ENCODE measurements around the gene CDC14A.

Gene CDC14A

GRCh38 chr1:100391675-100392074, 39.4 kb downstream of the CDC14A start:
- TF ChIP-seq CTCF (IDR thresholded peaks at IDR 0.05) = no peak
- Histone ChIP-seq H3K9me3 (no peaks in the 10 kb centered on the region), H3K4me3 (no peak overlapping the region), H3K27me3 (no peaks in the 10 kb centered on the region), H3K4me1 (peaks cover 0 to 11% (median 5%) of the 10 kb centered on the region in 4 donors), H3K36me3 (peaks cover 0 to 11% (median 0%) of the 10 kb centered on the region in 3 donors), H3K27ac (no peak overlapping the region)
- intact Hi-C loops (cut with DNase I; ENCODE audit: low total_unique reads) = no loop called here
- no peak for DNase-seq

GRCh38 chr1:100392756-100393155, 40.5 kb downstream of the CDC14A start:
- Histone ChIP-seq H3K36me3 (peaks cover 0 to 11% (median 0%) of the 10 kb centered on the region in 3 donors), H3K4me3 (no peak overlapping the region), H3K27me3 (no peaks in the 10 kb centered on the region), H3K9me3 (no peaks in the 10 kb centered on the region), H3K4me1 (peaks cover 0 to 6% (median 0%) of the 10 kb centered on the region in 4 donors), H3K27ac (no peak overlapping the region)
- intact Hi-C loops (cut with DNase I; ENCODE audit: low total_unique reads) = no loop called here
- DNase-seq = no peak
- no peak for TF ChIP-seq CTCF (IDR thresholded peaks at IDR 0.05)

GRCh38 chr1:100394285-100394684, 42.0 kb downstream of the CDC14A start:
- intact Hi-C loops (cut with DNase I; ENCODE audit: low total_unique reads) = no loop called here
- H3K27me3 ChIP-seq = no peaks in the 10 kb centered on the region
- H3K4me3 ChIP-seq = no peak overlapping the region
- peaks cover 0 to 11% (median 0%) of the 10 kb centered on the region in 3 donors for H3K36me3 ChIP-seq
- TF ChIP-seq CTCF (IDR thresholded peaks at IDR 0.05) = no peak
- no peaks in the 10 kb centered on the region for H3K9me3 ChIP-seq
- no peaks in the 10 kb centered on the region for H3K4me1 ChIP-seq
- DNase-seq = no peak
- H3K27ac ChIP-seq = no peak overlapping the region

GRCh38 chr1:100395913-100396312, 43.6 kb downstream of the CDC14A start:
- no peak for DNase-seq
- TF ChIP-seq CTCF (IDR thresholded peaks at IDR 0.05) = no peak
- Histone ChIP-seq H3K36me3 (peaks cover 0 to 11% (median 0%) of the 10 kb centered on the region in 3 donors), H3K4me1 (no peaks in the 10 kb centered on the region), H3K9me3 (no peaks in the 10 kb centered on the region), H3K27ac (no peak overlapping the region), H3K4me3 (no peak overlapping the region), H3K27me3 (no peaks in the 10 kb centered on the region)
- intact Hi-C loops (cut with DNase I; ENCODE audit: low total_unique reads) = no loop called here

GRCh38 chr1:100396651-100397050, 44.3 kb downstream of the CDC14A start:
- peaks cover 0 to 4% (median 0%) of the 10 kb centered on the region in 3 donors for H3K36me3 ChIP-seq
- intact Hi-C loops (cut with DNase I; ENCODE audit: low total_unique reads) = no loop called here
- DNase-seq = no peak
- no peak for TF ChIP-seq CTCF (IDR thresholded peaks at IDR 0.05)
- H3K9me3 ChIP-seq = no peaks in the 10 kb centered on the region
- H3K27ac ChIP-seq = no peak overlapping the region
- H3K4me1 ChIP-seq = no peaks in the 10 kb centered on the region
- no peaks in the 10 kb centered on the region for H3K27me3 ChIP-seq
- no peak overlapping the region for H3K4me3 ChIP-seq

- DNase-seq = no peak
- no peak for TF ChIP-seq CTCF (IDR thresholded peaks at IDR 0.05)
- H3K9me3 ChIP-seq = no peaks in the 10 kb centered on the region
- intact Hi-C loops (cut with DNase I; ENCODE audit: low total_unique reads) = no loop called here
- no peak overlapping the region for H3K4me3 ChIP-seq
- H3K36me3 ChIP-seq = peaks cover 0 to 3% (median 0%) of the 10 kb centered on the region in 3 donors
- no peak overlapping the region for H3K27ac ChIP-seq
- no peaks in the 10 kb centered on the region for H3K27me3 ChIP-seq
- no peaks in the 10 kb centered on the region for H3K4me1 ChIP-seq
Observed at GRCh38 chr1:100397681-100398080, 45.4 kb downstream of the CDC14A start.

All from tibial artery (tissue), 4 donors.